SK-N-SH (cell line): ENCODE results near the gene ZG16. TPM values are rescaled to one million over a fixed set of nuclear protein-coding genes. Genes with fewer than 3 reads are reported as not detected.

Source experiments
- CTCF ChIA-PET: fragments of 300-600, 350-600 bp; formaldehyde crosslinking; extraction: SDS; loops from one replicate; lab custom pipeline; 2021; lab: Yijun Ruan, JAX
- POLR2A ChIA-PET: fragments of 350-600 bp; sonication (Branson Sonifier 250); formaldehyde crosslinking; extraction: SDS; loops from one replicate; lab custom pipeline; 2020; ENCODE audit warnings: antibody characterized with exemption, inconsistent platforms; lab: Yijun Ruan, JAX
- DNase-seq: peaks from one replicate; pipeline ENCODE4 v3.0.0; 2012
- H2AFZ ChIP-seq: fragments of 200-600 bp; sonication (generic); 2 replicates; pipeline ENCODE4 v1.8.1; 2016; ENCODE audit warnings: antibody characterized with exemption, mild to moderate bottlenecking, low read depth
- H3F3A ChIP-seq: fragments of 200-600 bp; sonication (generic); replicated peaks from 2 replicates; pipeline ENCODE3; 2016; ENCODE audit warnings: antibody characterized with exemption, mild to moderate bottlenecking; ENCODE audit not compliant: insufficient read depth
- H3K27ac ChIP-seq, 2 experiments: fragments of 200-500 bp in 1 of 2; fragments of 200-600 bp in 1 of 2; sonication (Bioruptor generic) in 1 of 2; sonication (generic), shearing (Covaris generic) in 1 of 2; 2 replicates each; pipeline versions ENCODE4 v1.5.1 to v1.6.1; 2014 to 2016; ENCODE audit warnings: low read depth in 2 of 2, inconsistent platforms in 1 of 2, low read length in 1 of 2, mild to moderate bottlenecking in 1 of 2, mixed read lengths in 1 of 2
- H3K27me3 ChIP-seq: fragments of 200-600 bp; sonication (generic), shearing (Covaris generic); 2 replicates; pipeline ENCODE4 v1.6.1; 2016; ENCODE audit warnings: mixed run types; ENCODE audit not compliant: insufficient read depth
- H3K36me3 ChIP-seq, 2 experiments: fragments of 200-500 bp in 1 of 2; fragments of 200-600 bp in 1 of 2; sonication (Bioruptor generic) in 1 of 2; sonication (generic) in 1 of 2; replicated peaks in 1 of 2; 2 replicates each; pipeline versions ENCODE3 to v1.5.1; 2014 to 2016; ENCODE audit warnings: low read length in 1 of 2, mild to moderate bottlenecking in 1 of 2; ENCODE audit not compliant: insufficient read depth in 2 of 2, control insufficient read depth in 1 of 2
- H3K4me1 ChIP-seq, 2 experiments: fragments of 200-500 bp in 1 of 2; fragments of 200-600 bp in 1 of 2; sonication (Bioruptor generic) in 1 of 2; sonication (generic), shearing (Covaris generic) in 1 of 2; 2 replicates each; pipeline versions ENCODE4 v1.5.1 to v1.6.1; 2014 to 2016; ENCODE audit warnings: low read depth in 1 of 2, low read length in 1 of 2, mixed run types in 1 of 2; ENCODE audit not compliant: insufficient read depth in 2 of 2, control insufficient read depth in 1 of 2
- H3K4me2 ChIP-seq: fragments of 200-600 bp; sonication (generic), shearing (Covaris generic); 2 replicates; pipeline ENCODE4 v1.6.1; 2017; ENCODE audit warnings: mixed run types
- H3K4me3 ChIP-seq, 2 experiments: fragments of 200-500 bp in 1 of 2; fragments of 200-600 bp in 1 of 2; sonication (Bioruptor generic) in 1 of 2; sonication (generic), shearing (Covaris generic) in 1 of 2; 2 replicates each; pipeline versions ENCODE4 v1.5.1 to v1.8.1; 2014 to 2016; ENCODE audit warnings: low read depth in 2 of 2, inconsistent platforms in 1 of 2, low read length in 1 of 2, mild to moderate bottlenecking in 1 of 2, mixed read lengths in 1 of 2, moderate library complexity in 1 of 2
- H3K79me2 ChIP-seq: fragments of 200-600 bp; sonication (generic); 2 replicates; pipeline ENCODE4 v1.8.1; 2017; ENCODE audit warnings: mild to moderate bottlenecking; ENCODE audit not compliant: insufficient read depth
- H3K9ac ChIP-seq: fragments of 200-600 bp; sonication (generic); 2 replicates; pipeline ENCODE4 v1.6.1; 2017; ENCODE audit warnings: mixed run types
- H3K9me2 ChIP-seq: fragments of 200-600 bp; sonication (generic); 2 replicates; pipeline ENCODE4 v1.6.1; 2017; ENCODE audit warnings: mixed run types
- H3K9me3 ChIP-seq: fragments of 200-600 bp; sonication (generic); 2 replicates; pipeline ENCODE4 v1.6.1; 2017; ENCODE audit warnings: mixed run types, mild to moderate bottlenecking, moderate library complexity
- H4K20me1 ChIP-seq: fragments of 200-600 bp; sonication (generic); 2 replicates; pipeline ENCODE4 v1.6.1; 2017; ENCODE audit warnings: mild to moderate bottlenecking, mixed run types; ENCODE audit not compliant: insufficient read depth
- CHD2 ChIP-seq: fragments of 150-350 bp; IDR thresholded peaks from 2 replicates; pipeline ENCODE4 v1.6.1; 2018; ENCODE audit warnings: low read length; ENCODE audit not compliant: partially characterized antibody
- EP300 ChIP-seq, 2 experiments: IDR thresholded peaks; 2 replicates each; pipeline versions ENCODE4 v1.4.0 to v1.6.1; 2012; ENCODE audit warnings: borderline replicate concordance in 1 of 2, low read depth in 1 of 2, low read length in 1 of 2
- FOSL2 ChIP-seq: IDR thresholded peaks from 2 replicates; pipeline ENCODE4 v1.4.0; 2012; ENCODE audit warnings: low read depth, mild to moderate bottlenecking, moderate library complexity, borderline replicate concordance
- FOXJ3 ChIP-seq: sonication (generic); formaldehyde crosslinking; IDR thresholded peaks from 2 replicates; pipeline ENCODE4 v1.5.1; 2020; ENCODE audit warnings: mild to moderate bottlenecking, missing genetic modification reagents
- FOXM1 ChIP-seq: IDR thresholded peaks from 2 replicates; pipeline ENCODE4 v1.4.0; 2012; ENCODE audit warnings: low read depth, mild to moderate bottlenecking
- GATA2 ChIP-seq: sonication (generic); formaldehyde crosslinking; IDR thresholded peaks from 2 replicates; pipeline ENCODE4 v1.5.0; 2020; ENCODE audit warnings: mild to moderate bottlenecking, missing genetic modification reagents
- JUND ChIP-seq: IDR thresholded peaks from 2 replicates; pipeline ENCODE4 v1.4.0; 2012
- MEF2A ChIP-seq: IDR thresholded peaks from 2 replicates; pipeline ENCODE4 v1.4.0; 2012; ENCODE audit warnings: low read depth, borderline replicate concordance
- MXI1 ChIP-seq: IDR thresholded peaks from 2 replicates; pipeline ENCODE4 v1.6.1; 2012; ENCODE audit warnings: mild to moderate bottlenecking, low read depth, low read length, improper control_type of control experiment
- NFIC ChIP-seq: IDR thresholded peaks from 2 replicates; pipeline ENCODE4 v1.4.0; 2012; ENCODE audit warnings: borderline replicate concordance
- NRF1 ChIP-seq: IDR thresholded peaks from 2 replicates; pipeline ENCODE4 v1.6.1; 2012; ENCODE audit warnings: low read depth, mild to moderate bottlenecking, low read length
- POLR2AphosphoS5 ChIP-seq: IDR thresholded peaks from 2 replicates; pipeline ENCODE4 v1.6.1; 2012; ENCODE audit warnings: low read depth, low read length
- RAD21 ChIP-seq: IDR thresholded peaks from 2 replicates; pipeline ENCODE4 v1.6.1; 2012; ENCODE audit warnings: mild to moderate bottlenecking, low read length
- RCOR1 ChIP-seq: fragments of 150-350 bp; IDR thresholded peaks from 2 replicates; pipeline ENCODE4 v1.6.1; 2017; ENCODE audit warnings: antibody characterized with exemption, low read length
- RFX5 ChIP-seq: IDR thresholded peaks from 2 replicates; pipeline ENCODE4 v1.6.1; 2012; ENCODE audit warnings: mild to moderate bottlenecking, improper control_type of control experiment, low read length
- RXRA ChIP-seq: IDR thresholded peaks from 2 replicates; pipeline ENCODE4 v1.4.0; 2012; ENCODE audit warnings: low read depth, mild to moderate bottlenecking, borderline replicate concordance
- SIN3A ChIP-seq: IDR thresholded peaks from 2 replicates; pipeline ENCODE4 v1.6.1; 2012; ENCODE audit warnings: low read depth, mild to moderate bottlenecking, low read length, moderate library complexity, borderline replicate concordance
- SMC3 ChIP-seq: IDR thresholded peaks from 2 replicates; pipeline ENCODE4 v1.6.1; 2012; ENCODE audit warnings: low read depth, low read length, improper control_type of control experiment
- TCF12 ChIP-seq: IDR thresholded peaks from 2 replicates; pipeline ENCODE4 v1.4.0; 2012
- TEAD4 ChIP-seq: IDR thresholded peaks from 2 replicates; pipeline ENCODE4 v1.4.0; 2012; ENCODE audit warnings: mild to moderate bottlenecking, borderline replicate concordance; ENCODE audit not compliant: insufficient read depth
- YY1 ChIP-seq: IDR thresholded peaks from 2 replicates; pipeline ENCODE4 v1.4.0; 2012; ENCODE audit warnings: low read depth, mild to moderate bottlenecking
- WGBS: methylation state at CpG from one replicate; pipeline ENCODE4 v1.1.6; 2017; ENCODE audit warnings: low lambda C conversion rate; 5-methylcytosine and 5-hydroxymethylcytosine counted together
- polyA plus RNA-seq, 3 experiments: library from polyadenylated mRNA; depleted of rRNA; stranded (reverse); fragments of >200 nt; gene quantifications; 2 replicates each; pipeline ENCODE4 v1.2.3, GENCODE V29; 2012
- TF ChIP-seq, protein P1 (sequence below): fragments of 150-350 bp; IDR thresholded peaks from 2 replicates; pipeline ENCODE4 v1.6.1; 2017; ENCODE audit warnings: antibody characterized with exemption, low read length, low read depth, borderline replicate concordance
- TF ChIP-seq, protein P2 (sequence below): fragments of 150-350 bp; IDR thresholded peaks from 2 replicates; pipeline ENCODE4 v1.6.1; 2016; ENCODE audit warnings: mild to moderate bottlenecking, low read depth, low read length
- TF ChIP-seq, protein P3 (sequence below): IDR thresholded peaks from 2 replicates; pipeline ENCODE4; 2012
- TF ChIP-seq, protein P4 (sequence below): IDR thresholded peaks from 2 replicates; pipeline ENCODE4 v1.4.0; 2012; ENCODE audit warnings: low read depth
- TF ChIP-seq, protein P5 (sequence below): IDR thresholded peaks from 2 replicates; pipeline ENCODE4 v1.6.1; 2012; ENCODE audit warnings: mild to moderate bottlenecking, low read depth, low read length, moderate library complexity

Gene ZG16
- polyA plus RNA-seq, 1 of the 3 experiments (the other 2 are of a cell fraction) = not detected

DNA sequence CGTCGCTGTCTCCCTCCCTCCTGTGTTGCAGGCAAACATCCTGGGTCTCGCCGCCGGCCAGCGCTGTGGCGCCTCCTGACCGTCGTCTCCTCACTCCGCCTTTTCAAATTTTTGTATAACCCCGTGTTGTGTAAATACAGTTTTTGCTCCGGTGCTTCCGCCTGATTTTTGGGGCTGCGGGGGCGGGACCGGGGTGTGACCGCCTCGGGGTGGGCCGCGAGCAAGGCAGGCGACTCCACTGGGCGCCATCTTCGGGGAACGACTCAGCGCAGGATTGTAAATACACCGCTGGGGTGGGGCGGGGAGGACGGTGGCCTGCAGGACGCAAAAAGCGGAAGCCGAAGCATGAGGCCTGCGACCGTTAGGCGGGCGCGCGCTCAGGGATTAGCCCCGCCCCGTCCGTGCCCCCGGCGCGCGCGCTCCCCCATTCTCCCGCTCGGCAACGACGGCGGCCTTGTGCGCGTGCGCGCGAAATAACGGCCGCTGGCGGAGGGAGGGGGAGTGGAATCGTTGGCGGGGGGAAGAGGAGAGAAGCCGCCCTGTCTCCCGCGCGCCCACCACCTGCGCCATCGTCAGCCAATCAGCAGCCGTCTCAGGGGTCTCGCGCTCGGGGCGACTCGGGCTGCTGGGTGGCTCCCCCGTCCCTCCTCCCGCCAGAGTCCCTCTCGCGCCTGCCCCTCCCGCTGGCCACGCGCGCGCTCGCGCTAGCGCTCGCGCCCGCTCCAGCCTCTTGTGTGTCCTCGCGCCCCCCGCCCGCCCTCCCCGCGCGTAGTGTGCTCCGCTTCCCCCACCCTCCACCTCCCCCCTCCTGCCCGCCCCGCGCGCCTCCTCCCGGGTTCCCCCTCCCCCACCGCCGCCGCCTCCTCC lies 27.4 kb downstream of the ZG16 start:
- Histone ChIP-seq H3K9me3 (no peaks in the 10 kb centered on the region), H3K4me1 (peaks cover 19 to 37% of the 10 kb centered on the region in 2 experiments), H3K9ac (peak overlapping the region; percentile 95), H2AFZ (peak overlapping the region; percentile 56; the same call in 1 of the 2 replicates), H3K4me3 (peak overlapping the region; percentile 60 to 88), H4K20me1 (peaks cover 15% of the 10 kb centered on the region), H3K79me2 (peaks cover 34% of the 10 kb centered on the region), H3K36me3 (peaks cover 22 to 32% of the 10 kb centered on the region in 2 experiments), H3K27me3 (no peaks in the 10 kb centered on the region), H3K9me2 (no peaks in the 10 kb centered on the region), H3K4me2 (peak overlapping the region; percentile 90), H3K27ac (peak overlapping the region; percentile 89 to 93), H3F3A (peaks cover 43% of the 10 kb centered on the region)
- ChIA-PET POLR2A (interaction anchor here (0.6 to 4.0 kb wide), 7 partner anchors 10 to 216 kb away, joined by 3 to 19 read pairs (median 4); partner anchors contain the start of genes KIF22 and PAGR1), CTCF (interaction anchor here (1.3 to 2.3 kb wide), 2 partner anchors 16 to 43 kb away, joined by 3 to 17 read pairs; partner anchors contain the start of gene KIF22)
- peak; percentile 96 for DNase-seq
- WGBS = 2% methylated on average over 33 of the region's 103 CpGs
- peak in 1 of 2 experiments; percentile 78; a peak in 1 of 4 replicates for TF ChIP-seq EP300 (IDR thresholded peaks at IDR 0.05; ENCODE audit: borderline replicate concordance in 1 of 2, low read depth in 1 of 2, low read length in 1 of 2)
- no peak for TF ChIP-seq FOSL2
- peak; percentile 96; the same call in 1 of the 2 replicates for TF ChIP-seq SIN3A
- no peak for TF ChIP-seq GATA2 (CRISPR knock-in tag)
- TF ChIP-seq, protein P1, sequence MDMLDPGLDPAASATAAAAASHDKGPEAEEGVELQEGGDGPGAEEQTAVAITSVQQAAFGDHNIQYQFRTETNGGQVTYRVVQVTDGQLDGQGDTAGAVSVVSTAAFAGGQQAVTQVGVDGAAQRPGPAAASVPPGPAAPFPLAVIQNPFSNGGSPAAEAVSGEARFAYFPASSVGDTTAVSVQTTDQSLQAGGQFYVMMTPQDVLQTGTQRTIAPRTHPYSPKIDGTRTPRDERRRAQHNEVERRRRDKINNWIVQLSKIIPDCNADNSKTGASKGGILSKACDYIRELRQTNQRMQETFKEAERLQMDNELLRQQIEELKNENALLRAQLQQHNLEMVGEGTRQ = no peak
- peak; percentile 3; the same call in 1 of the 2 replicates for TF ChIP-seq RXRA
- peak; percentile 73; the same call in 1 of the 2 replicates for TF ChIP-seq FOXJ3
- peak; percentile 85 for TF ChIP-seq FOXM1
- no peak for TF ChIP-seq SMC3
- TF ChIP-seq YY1 = peak; percentile 94
- TF ChIP-seq, protein P2, sequence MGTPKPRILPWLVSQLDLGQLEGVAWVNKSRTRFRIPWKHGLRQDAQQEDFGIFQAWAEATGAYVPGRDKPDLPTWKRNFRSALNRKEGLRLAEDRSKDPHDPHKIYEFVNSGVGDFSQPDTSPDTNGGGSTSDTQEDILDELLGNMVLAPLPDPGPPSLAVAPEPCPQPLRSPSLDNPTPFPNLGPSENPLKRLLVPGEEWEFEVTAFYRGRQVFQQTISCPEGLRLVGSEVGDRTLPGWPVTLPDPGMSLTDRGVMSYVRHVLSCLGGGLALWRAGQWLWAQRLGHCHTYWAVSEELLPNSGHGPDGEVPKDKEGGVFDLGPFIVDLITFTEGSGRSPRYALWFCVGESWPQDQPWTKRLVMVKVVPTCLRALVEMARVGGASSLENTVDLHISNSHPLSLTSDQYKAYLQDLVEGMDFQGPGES = no peak
- no peak for TF ChIP-seq RAD21
- TF ChIP-seq MEF2A = no peak; the same call in 1 of the 2 replicates
- TF ChIP-seq TCF12 = peak; percentile 56; the same call in 1 of the 2 replicates
- 0 out of 2 replicates have a peak, but pooled peaks have one; percentile 37 for TF ChIP-seq TEAD4
- TF ChIP-seq, protein P3, sequence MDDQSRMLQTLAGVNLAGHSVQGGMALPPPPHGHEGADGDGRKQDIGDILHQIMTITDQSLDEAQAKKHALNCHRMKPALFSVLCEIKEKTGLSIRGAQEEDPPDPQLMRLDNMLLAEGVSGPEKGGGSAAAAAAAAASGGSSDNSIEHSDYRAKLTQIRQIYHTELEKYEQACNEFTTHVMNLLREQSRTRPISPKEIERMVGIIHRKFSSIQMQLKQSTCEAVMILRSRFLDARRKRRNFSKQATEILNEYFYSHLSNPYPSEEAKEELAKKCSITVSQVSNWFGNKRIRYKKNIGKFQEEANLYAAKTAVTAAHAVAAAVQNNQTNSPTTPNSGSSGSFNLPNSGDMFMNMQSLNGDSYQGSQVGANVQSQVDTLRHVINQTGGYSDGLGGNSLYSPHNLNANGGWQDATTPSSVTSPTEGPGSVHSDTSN = peak; percentile 89
- TF ChIP-seq JUND = peak; percentile 42; the same call in 1 of the 2 replicates
- no peak; the same call in 1 of the 2 replicates for TF ChIP-seq NFIC
- TF ChIP-seq CHD2 = peak; percentile 85
- no peak for TF ChIP-seq RFX5
- TF ChIP-seq POLR2AphosphoS5 = peak; percentile 87
- TF ChIP-seq, protein P4, sequence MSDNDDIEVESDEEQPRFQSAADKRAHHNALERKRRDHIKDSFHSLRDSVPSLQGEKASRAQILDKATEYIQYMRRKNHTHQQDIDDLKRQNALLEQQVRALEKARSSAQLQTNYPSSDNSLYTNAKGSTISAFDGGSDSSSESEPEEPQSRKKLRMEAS = peak; percentile 95
- peak; percentile 68 for TF ChIP-seq NRF1
- TF ChIP-seq, protein P5, sequence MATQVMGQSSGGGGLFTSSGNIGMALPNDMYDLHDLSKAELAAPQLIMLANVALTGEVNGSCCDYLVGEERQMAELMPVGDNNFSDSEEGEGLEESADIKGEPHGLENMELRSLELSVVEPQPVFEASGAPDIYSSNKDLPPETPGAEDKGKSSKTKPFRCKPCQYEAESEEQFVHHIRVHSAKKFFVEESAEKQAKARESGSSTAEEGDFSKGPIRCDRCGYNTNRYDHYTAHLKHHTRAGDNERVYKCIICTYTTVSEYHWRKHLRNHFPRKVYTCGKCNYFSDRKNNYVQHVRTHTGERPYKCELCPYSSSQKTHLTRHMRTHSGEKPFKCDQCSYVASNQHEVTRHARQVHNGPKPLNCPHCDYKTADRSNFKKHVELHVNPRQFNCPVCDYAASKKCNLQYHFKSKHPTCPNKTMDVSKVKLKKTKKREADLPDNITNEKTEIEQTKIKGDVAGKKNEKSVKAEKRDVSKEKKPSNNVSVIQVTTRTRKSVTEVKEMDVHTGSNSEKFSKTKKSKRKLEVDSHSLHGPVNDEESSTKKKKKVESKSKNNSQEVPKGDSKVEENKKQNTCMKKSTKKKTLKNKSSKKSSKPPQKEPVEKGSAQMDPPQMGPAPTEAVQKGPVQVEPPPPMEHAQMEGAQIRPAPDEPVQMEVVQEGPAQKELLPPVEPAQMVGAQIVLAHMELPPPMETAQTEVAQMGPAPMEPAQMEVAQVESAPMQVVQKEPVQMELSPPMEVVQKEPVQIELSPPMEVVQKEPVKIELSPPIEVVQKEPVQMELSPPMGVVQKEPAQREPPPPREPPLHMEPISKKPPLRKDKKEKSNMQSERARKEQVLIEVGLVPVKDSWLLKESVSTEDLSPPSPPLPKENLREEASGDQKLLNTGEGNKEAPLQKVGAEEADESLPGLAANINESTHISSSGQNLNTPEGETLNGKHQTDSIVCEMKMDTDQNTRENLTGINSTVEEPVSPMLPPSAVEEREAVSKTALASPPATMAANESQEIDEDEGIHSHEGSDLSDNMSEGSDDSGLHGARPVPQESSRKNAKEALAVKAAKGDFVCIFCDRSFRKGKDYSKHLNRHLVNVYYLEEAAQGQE = peak; percentile 74; the same call in 1 of the 2 replicates
- peak; percentile 73 for TF ChIP-seq MXI1
- peak; percentile 57; the same call in 1 of the 2 replicates for TF ChIP-seq RCOR1
